Activated T-helper 2 cell treated with anti-CD3 and anti-CD28 coated beads, Interferon-gamma antibody, Interleukin-2, Interleukin-4, amounts not matched to agents 10 μg/mL and 5 μg/mL and 100 μg/mL, durations not matched to agents 14 hours and 24 hours and 36 hours (primary cell): ENCODE data around the gene CRYGD. TPM values are rescaled to one million over a fixed set of nuclear protein-coding genes. Genes with fewer than 3 reads are reported as not detected.
"Not testable (repeated sequence)": the region's sequence is repeated elsewhere in the genome, so short reads cannot be mapped to it uniquely, and the experiment has no call there.

ENCODE experiments used
- DNase-seq: peaks from one replicate; pipeline ENCODE4 v3.0.0; 2021; ENCODE audit warnings: low spot score
- H3K27ac Mint-ChIP-seq: one replicate; pipeline ENCODE4 v1.8.0; 2021; ENCODE audit warnings: mixed read lengths
- H3K27me3 Mint-ChIP-seq: one replicate; pipeline ENCODE4 v1.8.0; 2021; ENCODE audit warnings: low read depth, mixed read lengths
- H3K36me3 Mint-ChIP-seq: one replicate; pipeline ENCODE4 v1.8.0; 2021; ENCODE audit warnings: low read depth, mixed read lengths
- H3K4me1 Mint-ChIP-seq: one replicate; pipeline ENCODE4 v1.8.0; 2021; ENCODE audit warnings: low read depth, mixed read lengths
- H3K4me3 Mint-ChIP-seq: one replicate; pipeline ENCODE4 v1.8.0; 2021; ENCODE audit warnings: low read depth, mild to moderate bottlenecking, moderate library complexity, mixed read lengths
- H3K9me3 Mint-ChIP-seq: one replicate; pipeline ENCODE4 v1.8.0; 2021; ENCODE audit warnings: mixed read lengths
- intact Hi-C: fragments of 100-400 bp; cut with micrococcal nuclease; formaldehyde crosslinking; loops from one replicate; pipeline ENCODE4 v1.15.1; 2023
- total RNA-seq: library from RNA; stranded (reverse); gene quantifications from 2 replicates; pipeline ENCODE4 v1.2.3, GENCODE V29; 2022

CRYGD gene
- total RNA-seq, 1 donor from 2014 or later, result not detected

- H3K36me3 Mint-ChIP-seq, result no peaks in the 10 kb centered on the region
- no peaks in the 10 kb centered on the region for H3K27me3 Mint-ChIP-seq
- intact Hi-C loops, result no loop called here
- H3K4me3 Mint-ChIP-seq, result no peak overlapping the region
- no peak overlapping the region for H3K27ac Mint-ChIP-seq
- no peaks in the 10 kb centered on the region for H3K9me3 Mint-ChIP-seq
- no peaks in the 10 kb centered on the region for H3K4me1 Mint-ChIP-seq
- no peak for DNase-seq
Observed at GRCh38 chr2:208142925-208143799, 18.8 kb upstream of the CRYGD start.

- Mint-ChIP-seq H3K4me1 (no peaks in the 10 kb centered on the region), H3K27ac (no peak overlapping the region), H3K36me3 (no peaks in the 10 kb centered on the region), H3K9me3 (no peaks in the 10 kb centered on the region), H3K27me3 (no peaks in the 10 kb centered on the region), H3K4me3 (no peak overlapping the region)
- intact Hi-C loops, result no loop called here
- DNase-seq, result no peak
Observed at GRCh38 chr2:208142240-208142924, 18.1 kb upstream of the CRYGD start.

GRCh38 chr2:208139447-208139846, 15.1 kb upstream of the CRYGD start:
- no peak for DNase-seq
- Mint-ChIP-seq H3K27ac (no peak overlapping the region), H3K36me3 (no peaks in the 10 kb centered on the region), H3K27me3 (no peaks in the 10 kb centered on the region), H3K9me3 (no peaks in the 10 kb centered on the region), H3K4me1 (peaks cover 9% of the 10 kb centered on the region), H3K4me3 (no peak overlapping the region)
- intact Hi-C loops, result no loop called here

GRCh38 chr2:208138334-208138733, 14.0 kb upstream of the CRYGD start:
- H3K36me3 Mint-ChIP-seq, H3K4me1 Mint-ChIP-seq, intact Hi-C loops, H3K4me3 Mint-ChIP-seq, DNase-seq, H3K27ac Mint-ChIP-seq, H3K27me3 Mint-ChIP-seq, H3K9me3 Mint-ChIP-seq: not testable (repeated sequence)

- no peaks in the 10 kb centered on the region for H3K27me3 Mint-ChIP-seq
- H3K4me3 Mint-ChIP-seq, result no peak overlapping the region
- H3K9me3 Mint-ChIP-seq, result no peaks in the 10 kb centered on the region
- H3K36me3 Mint-ChIP-seq, result no peaks in the 10 kb centered on the region
- intact Hi-C loops, result no loop called here
- no peak overlapping the region for H3K27ac Mint-ChIP-seq
- DNase-seq, result no peak
- H3K4me1 Mint-ChIP-seq, result peaks cover 11% of the 10 kb centered on the region
Observed at GRCh38 chr2:208136716-208137094, 12.4 kb upstream of the CRYGD start.

GRCh38 chr2:208135794-208136715, 11.7 kb upstream of the CRYGD start:
- Mint-ChIP-seq H3K9me3 (no peaks in the 10 kb centered on the region), H3K27me3 (no peaks in the 10 kb centered on the region), H3K27ac (no peak overlapping the region), H3K4me3 (no peak overlapping the region), H3K4me1 (peaks cover 11% of the 10 kb centered on the region), H3K36me3 (no peaks in the 10 kb centered on the region)
- intact Hi-C loops, result no loop called here
- no peak for DNase-seq

- Mint-ChIP-seq H3K27ac (no peak overlapping the region), H3K4me1 (peaks cover 11% of the 10 kb centered on the region), H3K27me3 (peaks cover 6% of the 10 kb centered on the region), H3K9me3 (no peaks in the 10 kb centered on the region), H3K4me3 (no peak overlapping the region), H3K36me3 (no peaks in the 10 kb centered on the region)
- intact Hi-C loops, result no loop called here
- peak; percentile 11 for DNase-seq
Observed at GRCh38 chr2:208134928-208135586, 10.7 kb upstream of the CRYGD start.

- H3K4me3 Mint-ChIP-seq, result no peak overlapping the region
- H3K27ac Mint-ChIP-seq, result no peak overlapping the region
- peaks cover 24% of the 10 kb centered on the region for H3K27me3 Mint-ChIP-seq
- no peaks in the 10 kb centered on the region for H3K9me3 Mint-ChIP-seq
- peaks cover 11% of the 10 kb centered on the region for H3K4me1 Mint-ChIP-seq
- H3K36me3 Mint-ChIP-seq, result no peaks in the 10 kb centered on the region
- intact Hi-C loops, result no loop called here
- DNase-seq, result no peak
Observed at GRCh38 chr2:208130712-208131110, 6.4 kb upstream of the CRYGD start.

GRCh38 chr2:208129744-208130711, 5.7 kb upstream of the CRYGD start, which contains the start of gene CRYGC:
Gene CRYGC, minus strand, starts transcription at chr2:208129828. Its CDS starts 36 bp downstream, at chr2:208129792.
- no peak for DNase-seq
- Mint-ChIP-seq H3K9me3 (no peaks in the 10 kb centered on the region), H3K36me3 (no peaks in the 10 kb centered on the region), H3K27ac (no peak within 1 kb of the TSS), H3K4me1 (peaks cover 5% of the 10 kb centered on the region), H3K4me3 (no peak within 1 kb of the TSS), H3K27me3 (peaks cover 30% of the 10 kb centered on the region)
- intact Hi-C loops, result no loop called here

- no peak overlapping the region for H3K4me3 Mint-ChIP-seq
- peaks cover 43% of the 10 kb centered on the region for H3K27me3 Mint-ChIP-seq
- H3K27ac Mint-ChIP-seq, result no peak overlapping the region
- intact Hi-C loops, result no loop called here
- H3K36me3 Mint-ChIP-seq, result no peaks in the 10 kb centered on the region
- no peak for DNase-seq
- peaks cover 9% of the 10 kb centered on the region for H3K4me1 Mint-ChIP-seq
- H3K9me3 Mint-ChIP-seq, result no peaks in the 10 kb centered on the region
Observed at GRCh38 chr2:208128136-208128535, 3.8 kb upstream of the CRYGD start.

GRCh38 chr2:208127090-208127489, 2.8 kb upstream of the CRYGD start:
- H3K4me1 Mint-ChIP-seq, result peaks cover 8% of the 10 kb centered on the region
- no peak for DNase-seq
- H3K27me3 Mint-ChIP-seq, result peaks cover 44% of the 10 kb centered on the region
- no peak overlapping the region for H3K27ac Mint-ChIP-seq
- no peak overlapping the region for H3K4me3 Mint-ChIP-seq
- no peaks in the 10 kb centered on the region for H3K36me3 Mint-ChIP-seq
- intact Hi-C loops, result no loop called here
- no peaks in the 10 kb centered on the region for H3K9me3 Mint-ChIP-seq
